ENCODE data around the gene SPATA16.

GRCh38 chr3:172946061-172946460 lies 195.0 kb downstream of the SPATA16 start:
- TF ChIP-seq CTCF (IDR thresholded peaks at IDR 0.05; ENCODE audit: poor library complexity, severe bottlenecking) (no peak), EP300 (conservative IDR thresholded peaks at IDR 0.05; ENCODE audit: poor library complexity, severe bottlenecking) (no peak), EZH2 (IDR thresholded peaks at IDR 0.05; ENCODE audit: borderline replicate concordance, insufficient read depth, low read length, poor library complexity, severe bottlenecking) (no peak), TAF1 (IDR thresholded peaks at IDR 0.05; ENCODE audit: low read depth) (no peak), SMC3 (conservative IDR thresholded peaks at IDR 0.05; ENCODE audit: poor library complexity) (no peak), RAD21 (conservative IDR thresholded peaks at IDR 0.05) (no peak), POLR2AphosphoS5 (IDR thresholded peaks at IDR 0.05) (no peak), MXI1 (conservative IDR thresholded peaks at IDR 0.05; ENCODE audit: poor library complexity, severe bottlenecking) (no peak)

All from neural cell (in vitro differentiated cells).